Measurements from ENCODE around the gene TMEM202.

The TMEM202 gene

DNA sequence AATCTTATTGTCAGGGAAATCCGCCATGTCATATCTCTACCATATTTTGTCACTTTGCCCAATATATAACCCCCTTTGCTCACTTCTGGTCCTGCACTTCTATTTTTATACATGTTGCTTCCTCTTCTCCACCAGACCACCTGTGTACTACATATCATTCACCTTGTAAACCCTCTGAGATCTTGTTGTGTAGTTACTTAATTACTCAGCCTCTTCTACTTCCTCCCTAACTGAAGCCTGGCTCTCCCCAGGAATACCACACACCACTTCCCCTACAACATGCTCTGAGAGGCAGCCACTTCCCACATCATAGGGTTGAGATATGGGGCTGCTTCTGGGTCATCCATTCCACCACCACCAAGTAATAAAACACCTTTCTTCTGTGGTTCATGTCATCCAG lies 32.3 kb upstream of the TMEM202 start:
- H3K4me3 ChIP-seq (ENCODE audit: control insufficient read depth, low read depth, low read length), result no peak overlapping the region
- TF ChIP-seq, protein P1, sequence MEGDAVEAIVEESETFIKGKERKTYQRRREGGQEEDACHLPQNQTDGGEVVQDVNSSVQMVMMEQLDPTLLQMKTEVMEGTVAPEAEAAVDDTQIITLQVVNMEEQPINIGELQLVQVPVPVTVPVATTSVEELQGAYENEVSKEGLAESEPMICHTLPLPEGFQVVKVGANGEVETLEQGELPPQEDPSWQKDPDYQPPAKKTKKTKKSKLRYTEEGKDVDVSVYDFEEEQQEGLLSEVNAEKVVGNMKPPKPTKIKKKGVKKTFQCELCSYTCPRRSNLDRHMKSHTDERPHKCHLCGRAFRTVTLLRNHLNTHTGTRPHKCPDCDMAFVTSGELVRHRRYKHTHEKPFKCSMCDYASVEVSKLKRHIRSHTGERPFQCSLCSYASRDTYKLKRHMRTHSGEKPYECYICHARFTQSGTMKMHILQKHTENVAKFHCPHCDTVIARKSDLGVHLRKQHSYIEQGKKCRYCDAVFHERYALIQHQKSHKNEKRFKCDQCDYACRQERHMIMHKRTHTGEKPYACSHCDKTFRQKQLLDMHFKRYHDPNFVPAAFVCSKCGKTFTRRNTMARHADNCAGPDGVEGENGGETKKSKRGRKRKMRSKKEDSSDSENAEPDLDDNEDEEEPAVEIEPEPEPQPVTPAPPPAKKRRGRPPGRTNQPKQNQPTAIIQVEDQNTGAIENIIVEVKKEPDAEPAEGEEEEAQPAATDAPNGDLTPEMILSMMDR (IDR thresholded peaks at IDR 0.05; ENCODE audit: control insufficient read depth, insufficient read depth, low read depth, low read length, missing control alignments), result no peak

DNA sequence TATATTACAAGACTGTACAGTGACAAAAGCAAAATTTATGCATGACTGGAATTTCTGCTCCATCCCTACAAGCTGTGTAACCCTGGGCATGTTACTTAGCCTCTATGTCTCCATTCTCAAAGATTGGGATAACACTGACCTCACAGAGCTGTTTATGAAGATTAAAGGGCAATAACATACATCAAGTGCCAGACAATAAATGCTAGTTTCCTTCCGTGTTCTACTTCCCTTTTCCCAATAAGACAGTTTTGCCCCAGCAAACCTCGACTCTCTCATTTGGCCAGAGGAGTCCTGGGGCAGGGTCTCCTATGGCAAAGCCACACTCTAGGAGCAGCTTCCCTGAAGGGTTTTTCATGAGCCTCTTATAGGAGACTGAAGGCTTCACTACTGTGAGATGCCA lies 29.8 kb upstream of the TMEM202 start:
- DNase-seq (ENCODE audit: low read depth), result no peak
- no peak overlapping the region for H3K4me3 ChIP-seq (ENCODE audit: control insufficient read depth, low read depth, low read length)
- TF ChIP-seq, protein P1 (IDR thresholded peaks at IDR 0.05; ENCODE audit: control insufficient read depth, insufficient read depth, low read depth, low read length, missing control alignments), result no peak

More for the DNA sequence above, 32.3 kb upstream of the TMEM202 start:
- no peak for DNase-seq (ENCODE audit: low read depth)

DNA sequence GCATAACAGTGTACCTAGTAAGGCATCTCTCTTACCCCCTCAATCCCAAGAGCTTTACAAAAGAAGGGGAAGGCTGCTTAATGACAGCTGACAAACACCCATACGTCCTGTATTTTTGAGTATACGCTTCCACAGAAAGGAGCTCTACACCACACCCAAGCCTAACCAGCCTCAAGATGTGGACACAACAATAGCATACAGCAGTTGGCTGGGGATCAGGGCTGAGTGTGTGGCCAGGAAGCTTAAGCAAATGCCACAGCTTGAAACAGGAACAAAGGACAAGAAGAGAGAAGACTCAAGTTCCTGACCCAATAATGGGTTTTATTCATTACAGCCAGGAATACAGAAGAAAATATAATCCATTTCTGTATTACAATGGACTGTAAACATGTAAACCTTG lies 29.2 kb upstream of the TMEM202 start:
- no peak overlapping the region for H3K4me3 ChIP-seq (ENCODE audit: control insufficient read depth, low read depth, low read length)
- DNase-seq (ENCODE audit: low read depth), result no peak
- TF ChIP-seq, protein P1 (IDR thresholded peaks at IDR 0.05; ENCODE audit: control insufficient read depth, insufficient read depth, low read depth, low read length, missing control alignments), result no peak

DNA sequence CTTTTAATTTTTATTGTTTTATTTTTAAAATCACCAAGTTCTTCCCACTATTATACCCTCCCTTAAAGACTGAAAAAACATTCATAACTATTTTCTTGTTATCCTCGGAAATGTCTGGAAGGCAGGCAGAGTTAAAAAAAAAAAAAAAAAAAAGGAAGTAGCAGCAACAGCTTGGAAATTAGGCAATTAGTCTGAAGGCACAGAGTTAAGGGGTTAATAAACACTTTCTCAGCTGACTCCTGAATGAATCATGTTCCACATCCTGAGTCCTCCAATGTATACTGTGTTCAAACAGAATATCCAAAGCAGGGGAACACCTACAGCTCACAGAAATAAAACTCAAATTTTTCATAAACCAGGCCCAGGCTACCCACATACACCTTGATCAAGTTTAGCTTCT lies 28.1 kb upstream of the TMEM202 start:
- no peak for DNase-seq (ENCODE audit: low read depth)
- TF ChIP-seq, protein P1 (IDR thresholded peaks at IDR 0.05; ENCODE audit: control insufficient read depth, insufficient read depth, low read depth, low read length, missing control alignments), result no peak
- H3K4me3 ChIP-seq (ENCODE audit: control insufficient read depth, low read depth, low read length), result no peak overlapping the region

DNA sequence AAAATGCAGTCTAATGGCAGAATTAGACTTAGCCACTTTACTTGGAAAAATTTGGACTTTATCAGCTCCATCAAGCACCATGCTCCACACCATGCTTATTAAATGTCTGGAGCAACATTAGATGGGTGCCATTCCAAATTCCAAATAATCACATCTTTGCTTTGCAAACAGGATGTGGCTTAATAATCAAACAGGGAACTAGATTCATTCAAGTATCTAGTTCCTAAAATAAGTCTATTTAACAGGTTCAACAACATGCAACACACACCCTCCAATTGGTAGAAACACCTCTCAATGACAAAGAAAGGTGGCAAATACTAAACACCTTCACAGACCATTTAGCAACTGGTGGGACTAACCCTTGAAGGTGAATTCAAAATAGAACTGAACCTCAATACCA lies 25.7 kb upstream of the TMEM202 start:
- no peak overlapping the region for H3K4me3 ChIP-seq (ENCODE audit: control insufficient read depth, low read depth, low read length)
- TF ChIP-seq, protein P1 (IDR thresholded peaks at IDR 0.05; ENCODE audit: control insufficient read depth, insufficient read depth, low read depth, low read length, missing control alignments), result no peak
- no peak for DNase-seq (ENCODE audit: low read depth)

DNA sequence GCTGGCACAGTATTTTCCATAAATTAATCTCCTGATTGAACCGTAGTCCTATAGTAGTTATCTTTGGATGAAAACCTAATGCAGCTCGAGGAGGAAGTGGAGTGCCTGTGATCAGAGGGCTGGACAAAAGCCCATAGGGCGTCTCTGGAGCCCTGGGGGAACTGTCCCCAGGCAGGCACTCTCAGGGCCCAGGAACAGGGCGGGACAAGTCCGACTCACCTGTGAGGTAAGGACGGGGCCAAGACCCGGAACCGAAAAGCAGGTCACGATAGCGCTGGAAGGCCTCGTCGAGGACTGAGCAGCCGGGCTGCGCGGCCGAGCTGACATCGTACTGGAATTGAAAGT lies 22.6 kb upstream of the TMEM202 start:
- no peak for DNase-seq (ENCODE audit: low read depth)
- peak overlapping the region; percentile 97 for H3K4me3 ChIP-seq (ENCODE audit: control insufficient read depth, low read depth, low read length)
- TF ChIP-seq, protein P1 (IDR thresholded peaks at IDR 0.05; ENCODE audit: control insufficient read depth, insufficient read depth, low read depth, low read length, missing control alignments), result no peak

All from AG09309 (cell line).